B cell (primary cell): ENCODE data around the gene CDC73. TPM values are rescaled to one million over a fixed set of nuclear protein-coding genes. Genes with fewer than 3 reads are reported as not detected.

Experiments used
- ATAC-seq: fragments of 200-7000 bp; cut with Tn5 transposase; one replicate; pipeline ENCODE4 v1.10.0; 2021; ENCODE audit warnings: low read depth, mild to moderate bottlenecking, moderate number of reproducible peaks, moderate library complexity
- CTCF ChIA-PET: fragments of 350-600 bp; sonication (Branson Sonifier 250); formaldehyde crosslinking; loops from one replicate; lab custom pipeline; 2021; ENCODE audit warnings: antibody characterized with exemption, inconsistent platforms; lab: Charles Lee
- POLR2A ChIA-PET: fragments of 350-600 bp; sonication (Branson Sonifier 250); formaldehyde crosslinking; loops from one replicate; lab custom pipeline; 2021; ENCODE audit warnings: antibody characterized with exemption; lab: Charles Lee
- DNase-seq: peaks from one replicate; pipeline ENCODE4 v3.0.0; 2013
- H2AFZ ChIP-seq: 2 replicates; pipeline ENCODE4 v1.6.1; 2012; ENCODE audit warnings: mild to moderate bottlenecking, low read depth, low read length; ENCODE audit not compliant: insufficient read depth, poor library complexity, severe bottlenecking
- H3K27ac ChIP-seq, 2 donors: 1 replicate in 1 of 2; 2 replicates in 1 of 2; pipeline ENCODE4 v1.5.1; 2012 to 2013; ENCODE audit warnings: low read length in 2 of 2, mild to moderate bottlenecking in 2 of 2, moderate library complexity in 1 of 2
- H3K27me3 ChIP-seq, 4 experiments: fragments of 200-600 bp in 1 of 4; sonication (generic) in 1 of 4; replicated peaks in 1 of 4; 1 replicate in 2 of 4; 2 replicates in 2 of 4; pipeline versions ENCODE4 v1.6.1 to v1.7.0; 2013 to 2016; ENCODE audit warnings: low read length in 3 of 4, mild to moderate bottlenecking in 2 of 4, mixed read lengths in 1 of 4, moderate library complexity in 1 of 4; ENCODE audit not compliant: insufficient read depth in 4 of 4, control insufficient read depth in 3 of 4; ENCODE audit errors: control extremely low read depth in 1 of 4
- H3K36me3 ChIP-seq, 2 experiments: replicated peaks in 1 of 2; 1 replicate in 1 of 2; 2 replicates in 1 of 2; pipeline versions ENCODE4 v1.6.1 to v1.7.1; 2013; ENCODE audit warnings: low read length in 1 of 2; ENCODE audit not compliant: insufficient read depth in 2 of 2, control insufficient read depth in 1 of 2; ENCODE audit errors: control extremely low read depth in 1 of 2, extremely low read depth in 1 of 2
- H3K4me1 ChIP-seq, 2 donors: fragments of 200-600 bp in 1 of 2; sonication (generic) in 1 of 2; 1 replicate in 1 of 2; 2 replicates in 1 of 2; pipeline versions ENCODE4 v1.5.1 to v1.6.1; 2013 to 2017; ENCODE audit warnings: low read length in 2 of 2; ENCODE audit not compliant: control insufficient read depth in 2 of 2, insufficient read depth in 2 of 2
- H3K4me2 ChIP-seq: replicated peaks from 2 replicates; pipeline ENCODE3; 2012; ENCODE audit warnings: mild to moderate bottlenecking, low read depth, low read length; ENCODE audit not compliant: poor library complexity, severe bottlenecking
- H3K4me3 ChIP-seq, 5 experiments: fragments of 200-600 bp in 1 of 5; sonication (generic) in 1 of 5; 1 replicate in 3 of 5; 2 replicates in 2 of 5; pipeline versions ENCODE4 v1.5.1 to v1.7.0; 2011 to 2016; ENCODE audit warnings: low read length in 4 of 5, mild to moderate bottlenecking in 4 of 5, low read depth in 2 of 5, control low read depth in 1 of 5, moderate library complexity in 1 of 5; ENCODE audit not compliant: insufficient read depth in 1 of 5; ENCODE audit errors: control extremely low read depth in 1 of 5, extremely low read depth in 1 of 5
- H3K79me2 ChIP-seq: fragments of 200-600 bp; sonication (generic); one replicate; pipeline ENCODE4 v1.6.0; 2016; ENCODE audit warnings: low read length; ENCODE audit not compliant: control insufficient read depth, insufficient read depth
- H3K9ac ChIP-seq: fragments of 200-600 bp; sonication (generic); 2 replicates; pipeline ENCODE4 v1.6.1; 2017; ENCODE audit warnings: mild to moderate bottlenecking, low read length, moderate library complexity
- H3K9me3 ChIP-seq, 3 donors: one replicate each; pipeline versions ENCODE4 v1.6.1 to v1.7.1; 2013; ENCODE audit warnings: low read length in 2 of 3; ENCODE audit not compliant: control insufficient read depth in 2 of 3, insufficient read depth in 1 of 3; ENCODE audit errors: control extremely low read depth in 1 of 3
- H4K20me1 ChIP-seq: 2 replicates; pipeline ENCODE4 v1.6.0; 2012; ENCODE audit warnings: mild to moderate bottlenecking, low read length; ENCODE audit not compliant: insufficient read depth, control insufficient read depth, poor library complexity, severe bottlenecking
- H3K27ac Mint-ChIP-seq: one replicate; pipeline ENCODE4 v1.8.0; 2021; ENCODE audit warnings: mixed read lengths
- H3K27me3 Mint-ChIP-seq: one replicate; pipeline ENCODE4 v1.8.0; 2021; ENCODE audit warnings: mixed read lengths
- H3K4me1 Mint-ChIP-seq: one replicate; pipeline ENCODE4 v1.8.0; 2021; ENCODE audit warnings: mixed read lengths
- H3K4me3 Mint-ChIP-seq: one replicate; pipeline ENCODE4 v1.8.0; 2021; ENCODE audit warnings: mixed read lengths
- H3K9me3 Mint-ChIP-seq: one replicate; pipeline ENCODE4 v1.8.0; 2022; ENCODE audit warnings: mixed read lengths; ENCODE audit not compliant: insufficient read depth
- EZH2 ChIP-seq: IDR thresholded peaks from 2 replicates; pipeline ENCODE4 v1.6.1; 2012; ENCODE audit warnings: borderline replicate concordance, low read depth, mild to moderate bottlenecking, moderate library complexity, low read length; ENCODE audit not compliant: insufficient read depth, poor library complexity, severe bottlenecking
- WGBS: methylation state at CpG from one replicate; pipeline ENCODE4 v1.1.5; 2013; ENCODE audit warnings: missing lambda C conversion rate; ENCODE audit not compliant: insufficient coverage; 5-methylcytosine and 5-hydroxymethylcytosine counted together
- intact Hi-C: fragments of 100-400 bp; cut with micrococcal nuclease; formaldehyde crosslinking; loops from one replicate; pipeline ENCODE4 v1.10.0; 2022
- polyA plus RNA-seq: library from polyadenylated mRNA; depleted of rRNA; stranded (reverse); fragments of >200 nt; gene quantifications from 2 replicates; pipeline ENCODE4 v1.2.3, GENCODE V29; 2012
- small RNA-seq: library from RNA; depleted of rRNA; stranded (forward); fragments of <200 nt; gene quantifications from one replicate; pipeline ENCODE3, GENCODE V24; 2012; ENCODE audit warnings: low replicate concordance, low read depth; ENCODE audit not compliant: insufficient read length
- total RNA-seq, 2 donors: library from RNA; stranded (reverse); fragments of 120-200 nt in 1 of 2; gene quantifications; 1 replicate in 1 of 2; 2 replicates in 1 of 2; pipeline versions ENCODE4 v1.2.3 to v1.2.4, GENCODE V29; 2013 to 2022
- TF ChIP-seq, protein P1 (sequence below): fragments of 200-600 bp; IDR thresholded peaks from one replicate; pipeline ENCODE4 v1.8.0; 2022; ENCODE audit warnings: antibody characterized with exemption, mild to moderate bottlenecking

Gene CDC73
- total and polyA plus RNA-seq, 2 donors (not counting 1 experiment from before 2014, with no cell fraction given): 6.1 to 71.7 TPM

DNA sequence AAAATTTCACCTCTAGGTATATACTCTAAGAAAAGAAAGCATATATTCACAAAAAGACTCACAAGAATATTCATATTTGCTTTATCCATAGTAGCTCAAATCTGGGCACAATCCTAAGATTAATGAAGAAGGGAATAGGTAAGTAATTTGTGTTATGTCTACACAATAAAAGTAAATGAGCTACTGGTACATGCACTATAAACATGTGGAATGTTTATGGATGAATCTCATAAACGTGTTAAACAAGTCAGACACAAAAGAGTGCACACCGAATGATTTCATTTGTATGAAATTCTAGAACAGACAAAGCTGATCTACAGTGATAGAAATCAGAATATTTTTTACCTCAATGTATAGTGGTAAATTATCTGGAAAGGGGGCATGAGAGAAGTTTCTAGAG, 179.9 kb downstream of the CDC73 start:
- H4K20me1 ChIP-seq: no peaks in the 10 kb centered on the region
- peaks cover 0 to 4% (median 0%) of the 10 kb centered on the region in 4 experiments for H3K27me3 ChIP-seq
- ATAC-seq (no peak), DNase-seq (no peak)
- no peak overlapping the region for H3K9ac ChIP-seq
- H3K79me2 ChIP-seq: no peaks in the 10 kb centered on the region
- peaks cover 5% of the 10 kb centered on the region for H3K27me3 Mint-ChIP-seq
- no peak overlapping the region for H3K27ac ChIP-seq
- no peaks in the 10 kb centered on the region for H3K36me3 ChIP-seq
- H3K4me2 ChIP-seq: no peak overlapping the region
- CTCF ChIA-PET: no interaction called here
- H2AFZ ChIP-seq: no peak overlapping the region
- no peak overlapping the region for H3K4me3 ChIP-seq
- peaks cover 2% of the 10 kb centered on the region for H3K4me1 Mint-ChIP-seq
- no peak overlapping the region for H3K4me3 Mint-ChIP-seq
- no peak overlapping the region for H3K27ac Mint-ChIP-seq
- H3K4me1 ChIP-seq: no peaks in the 10 kb centered on the region
- POLR2A ChIA-PET: no interaction called here
- WGBS: no CpG with 5 or more reads among the region's 2 CpGs
- TF ChIP-seq, protein P1, sequence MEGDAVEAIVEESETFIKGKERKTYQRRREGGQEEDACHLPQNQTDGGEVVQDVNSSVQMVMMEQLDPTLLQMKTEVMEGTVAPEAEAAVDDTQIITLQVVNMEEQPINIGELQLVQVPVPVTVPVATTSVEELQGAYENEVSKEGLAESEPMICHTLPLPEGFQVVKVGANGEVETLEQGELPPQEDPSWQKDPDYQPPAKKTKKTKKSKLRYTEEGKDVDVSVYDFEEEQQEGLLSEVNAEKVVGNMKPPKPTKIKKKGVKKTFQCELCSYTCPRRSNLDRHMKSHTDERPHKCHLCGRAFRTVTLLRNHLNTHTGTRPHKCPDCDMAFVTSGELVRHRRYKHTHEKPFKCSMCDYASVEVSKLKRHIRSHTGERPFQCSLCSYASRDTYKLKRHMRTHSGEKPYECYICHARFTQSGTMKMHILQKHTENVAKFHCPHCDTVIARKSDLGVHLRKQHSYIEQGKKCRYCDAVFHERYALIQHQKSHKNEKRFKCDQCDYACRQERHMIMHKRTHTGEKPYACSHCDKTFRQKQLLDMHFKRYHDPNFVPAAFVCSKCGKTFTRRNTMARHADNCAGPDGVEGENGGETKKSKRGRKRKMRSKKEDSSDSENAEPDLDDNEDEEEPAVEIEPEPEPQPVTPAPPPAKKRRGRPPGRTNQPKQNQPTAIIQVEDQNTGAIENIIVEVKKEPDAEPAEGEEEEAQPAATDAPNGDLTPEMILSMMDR: no peak
- peaks cover 0 to 1% (median 0%) of the 10 kb centered on the region in 3 donors for H3K9me3 ChIP-seq
- intact Hi-C loops: no loop called here
- H3K9me3 Mint-ChIP-seq: peaks cover 3% of the 10 kb centered on the region

DNA sequence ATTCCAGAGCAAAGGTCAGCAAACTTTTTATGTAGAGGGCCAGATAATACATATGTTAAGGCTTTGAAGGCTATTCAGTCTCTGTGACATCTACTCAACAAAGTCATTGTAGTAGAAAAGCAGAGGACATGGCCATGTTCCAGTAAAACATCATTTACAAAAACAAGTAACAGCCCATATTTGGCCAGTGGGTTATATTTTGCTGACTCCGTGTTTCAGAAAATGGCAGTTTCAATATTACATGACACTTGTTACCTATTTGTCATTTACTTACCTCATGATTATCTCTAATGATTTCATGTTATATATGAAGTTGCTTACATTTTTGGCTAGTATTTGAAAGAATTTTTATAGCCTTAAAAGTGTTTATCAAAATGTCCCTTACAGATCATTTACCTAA, 182.0 kb downstream of the CDC73 start:
- H3K4me1 Mint-ChIP-seq: peaks cover 2% of the 10 kb centered on the region
- POLR2A ChIA-PET: no interaction called here

More for the DNA sequence above, 182.0 kb downstream of the CDC73 start:
- Histone ChIP-seq H3K27ac (no peak overlapping the region), H3K27me3 (peaks cover 0 to 4% (median 0%) of the 10 kb centered on the region in 4 experiments), H3K79me2 (no peaks in the 10 kb centered on the region), H3K9me3 (no peaks in the 10 kb centered on the region), H3K4me1 (no peaks in the 10 kb centered on the region), H2AFZ (no peak overlapping the region), H4K20me1 (no peaks in the 10 kb centered on the region), H3K9ac (no peak overlapping the region), H3K36me3 (no peaks in the 10 kb centered on the region), H3K4me3 (no peak overlapping the region), H3K4me2 (no peak overlapping the region)
- ATAC-seq (no peak), DNase-seq (no peak)
- no peak for TF ChIP-seq EZH2
- TF ChIP-seq, protein P1: no peak
- no peak overlapping the region for H3K27ac Mint-ChIP-seq
- no peaks in the 10 kb centered on the region for H3K9me3 Mint-ChIP-seq
- H3K4me3 Mint-ChIP-seq: no peak overlapping the region
- CTCF ChIA-PET: no interaction called here
- intact Hi-C loops: no loop called here
- H3K27me3 Mint-ChIP-seq: peaks cover 13% of the 10 kb centered on the region
- no CpG with 5 or more reads among the region's 1 CpG for WGBS

Small RNAs within 50 kb of the gene (small RNA-seq; reads per million reads assigned to genes)
- gene MIR1278: not detected

Other genes starting within 250 kb of the CDC73 start
- gene UCHL5, start 62.7 kb upstream of the CDC73 start, total RNA-seq: 31.5 and 32.9 TPM in 2 replicates
- gene UCHL5, start 62.7 kb upstream of the CDC73 start, polyA plus RNA-seq: 7.8 and 10.6 TPM in 2 replicates
- gene RO60, start 62.4 kb upstream of the CDC73 start, total RNA-seq: 66.4 and 78.2 TPM in 2 replicates
- 8.2 and 11.6 TPM in 2 replicates for gene RO60, start 62.4 kb upstream of the CDC73 start, polyA plus RNA-seq
- gene GLRX2, start 16.6 kb upstream of the CDC73 start, total RNA-seq: 12.9 and 13.9 TPM in 2 replicates
- 2.7 and 4.6 TPM in 2 replicates for gene GLRX2, start 16.6 kb upstream of the CDC73 start, polyA plus RNA-seq
- 0.07 TPM in 1 of 2 replicates, not detected in the other for gene B3GALT2, start 64.6 kb downstream of the CDC73 start, total RNA-seq
- gene B3GALT2, start 64.6 kb downstream of the CDC73 start, polyA plus RNA-seq: not detected in 2 replicates